PC-9 (cell line): ENCODE data around the gene SLC25A53.

ENCODE experiments used
- CTCF ChIP-seq: fragments of 200-600 bp; sonication (generic); conservative IDR thresholded peaks from 2 replicates; pipeline ENCODE4 v1.6.1; 2017; ENCODE audit warnings: mixed run types, antibody characterized with exemption, mild to moderate bottlenecking, moderate library complexity
- EZH2 ChIP-seq: fragments of 200-600 bp; sonication (generic); IDR thresholded peaks from 2 replicates; pipeline ENCODE4 v1.8.0; 2017; ENCODE audit warnings: antibody characterized with exemption, low read depth

GRCh38 chrX:104113222-104113965 lies 43.4 kb downstream of the SLC25A53 start:
- TF ChIP-seq EZH2 = no peak
- TF ChIP-seq CTCF = 0 out of 2 replicates have a peak, but pooled peaks have one; percentile 17
